Stimulated activated CD4-positive, alpha-beta T cell treated with anti-CD3 and anti-CD28 coated beads, Interleukin-1b, Interleukin-23, amount 100 ng/mL, for 1 hour (primary cell): ENCODE measurements around the gene ABCB9.
A peak's percentile ranks its signal among the peaks of the same experiment; 100 is the strongest.
"Not testable (repeated sequence)": the region's sequence is repeated elsewhere in the genome, so short reads cannot be mapped to it uniquely, and the experiment has no call there.

Experiments used
- DNase-seq, 2 donors: peaks; one replicate each; pipeline ENCODE4 v3.0.0-alpha.2; 2020; ENCODE audit warnings: low read depth in 2 of 2

The ABCB9 gene

DNA sequence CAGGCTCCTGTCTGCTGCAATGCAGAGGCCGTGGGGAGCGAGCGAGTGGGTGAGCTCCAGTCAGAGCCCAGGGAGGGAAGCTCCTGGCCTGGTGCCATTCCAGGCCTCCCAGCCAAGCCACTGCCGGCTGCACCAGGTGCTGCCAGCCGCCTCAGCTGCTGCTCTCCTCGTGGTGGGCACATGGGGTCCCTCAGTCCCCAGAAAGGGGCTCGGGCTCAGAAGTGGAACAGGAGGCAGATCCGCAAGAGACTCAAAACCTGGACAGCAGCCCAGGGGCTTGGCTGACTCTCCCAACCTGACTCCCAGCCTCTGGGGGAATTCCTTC, 2.4 kb downstream of the ABCB9 start:
- DNase-seq, result no peak

DNA sequence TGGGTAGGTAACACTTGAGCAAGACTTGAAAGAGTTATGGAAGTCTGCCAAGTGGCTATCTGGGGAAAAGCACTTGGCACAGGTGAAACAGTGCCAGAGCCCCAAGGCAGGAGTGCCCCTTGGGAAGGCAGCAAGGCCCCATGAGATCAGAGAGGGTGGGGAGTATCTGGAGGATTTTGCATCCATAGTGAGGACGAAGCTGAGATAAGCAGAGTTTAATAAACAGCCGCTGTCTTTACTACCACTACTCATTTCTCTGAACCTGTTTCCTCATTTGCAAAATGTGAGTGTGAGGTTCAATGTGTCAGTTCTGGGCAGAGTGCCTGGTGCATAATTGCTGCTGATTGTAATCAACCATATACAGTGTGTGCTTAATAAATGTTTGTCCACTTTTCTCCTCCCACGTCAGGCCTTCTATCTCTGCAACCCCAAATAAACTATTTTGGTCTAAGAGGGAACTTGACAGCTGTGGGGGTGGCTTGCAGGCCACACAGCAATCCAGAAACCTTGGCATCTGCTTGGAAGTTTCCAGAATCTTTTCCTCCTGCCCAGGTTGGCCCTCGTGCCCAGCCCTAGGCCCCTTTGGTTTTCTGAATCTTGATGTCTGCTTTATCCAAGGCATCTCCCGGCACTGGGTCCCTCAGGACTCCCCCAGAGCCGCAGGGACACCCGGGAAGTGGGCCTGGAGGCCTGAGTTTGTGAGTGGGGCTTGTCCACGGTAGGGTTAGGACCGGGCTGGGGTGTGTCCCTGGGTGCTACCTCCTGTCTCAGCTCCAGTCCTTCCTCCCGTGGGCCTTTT, 4.5 kb downstream of the ABCB9 start:
- no peak for DNase-seq

DNA sequence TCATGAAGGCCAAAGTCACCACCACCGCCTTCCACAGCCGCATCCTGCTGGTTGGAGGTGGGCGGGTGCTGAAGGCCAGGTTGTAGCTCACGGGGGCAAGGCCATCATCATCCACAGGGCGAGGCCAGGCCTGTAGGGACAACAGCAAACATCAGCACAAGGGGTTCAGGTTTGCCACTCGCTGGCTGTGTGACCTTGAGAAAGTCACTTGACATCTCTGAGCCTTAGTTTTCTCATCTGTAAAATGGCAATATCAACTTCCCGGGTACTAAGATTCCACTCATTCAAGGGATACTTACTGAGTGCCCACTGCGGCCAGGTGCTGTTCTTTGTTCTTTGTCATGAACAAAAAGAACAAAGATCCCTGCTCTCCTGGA, 6.1 kb downstream of the ABCB9 start:
- DNase-seq, result no peak

DNA sequence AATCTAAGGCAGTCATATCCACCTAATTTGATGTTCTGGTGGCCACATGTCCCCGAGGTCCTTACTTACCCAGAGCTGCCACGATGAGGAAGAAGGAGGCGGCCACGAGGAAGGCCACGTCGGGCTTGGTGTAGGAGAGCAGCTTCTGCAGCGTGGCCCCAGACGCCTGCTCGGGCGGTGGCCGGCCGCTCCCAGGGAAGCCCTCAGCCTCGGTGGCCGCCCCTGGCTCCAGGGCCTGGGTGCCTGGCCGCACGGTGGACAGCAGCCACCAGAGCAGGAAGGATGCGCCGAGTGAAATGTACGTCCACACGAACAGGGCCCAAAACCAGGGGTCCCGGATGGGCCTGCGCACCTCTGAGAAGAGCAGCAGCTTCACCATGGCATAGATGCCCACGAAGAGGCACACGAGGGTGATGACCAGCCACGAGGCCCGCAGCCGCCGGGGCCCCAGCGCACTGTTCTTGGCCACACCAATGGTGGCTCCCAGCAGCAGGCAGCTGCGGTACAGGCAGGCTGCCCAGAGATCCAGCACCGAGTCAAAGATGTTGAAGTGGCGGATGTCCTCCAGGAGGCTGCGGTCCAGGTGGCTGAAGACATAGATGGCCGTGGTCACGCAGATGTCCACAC, 6.6 kb downstream of the ABCB9 start:
- DNase-seq, result no peak

DNA sequence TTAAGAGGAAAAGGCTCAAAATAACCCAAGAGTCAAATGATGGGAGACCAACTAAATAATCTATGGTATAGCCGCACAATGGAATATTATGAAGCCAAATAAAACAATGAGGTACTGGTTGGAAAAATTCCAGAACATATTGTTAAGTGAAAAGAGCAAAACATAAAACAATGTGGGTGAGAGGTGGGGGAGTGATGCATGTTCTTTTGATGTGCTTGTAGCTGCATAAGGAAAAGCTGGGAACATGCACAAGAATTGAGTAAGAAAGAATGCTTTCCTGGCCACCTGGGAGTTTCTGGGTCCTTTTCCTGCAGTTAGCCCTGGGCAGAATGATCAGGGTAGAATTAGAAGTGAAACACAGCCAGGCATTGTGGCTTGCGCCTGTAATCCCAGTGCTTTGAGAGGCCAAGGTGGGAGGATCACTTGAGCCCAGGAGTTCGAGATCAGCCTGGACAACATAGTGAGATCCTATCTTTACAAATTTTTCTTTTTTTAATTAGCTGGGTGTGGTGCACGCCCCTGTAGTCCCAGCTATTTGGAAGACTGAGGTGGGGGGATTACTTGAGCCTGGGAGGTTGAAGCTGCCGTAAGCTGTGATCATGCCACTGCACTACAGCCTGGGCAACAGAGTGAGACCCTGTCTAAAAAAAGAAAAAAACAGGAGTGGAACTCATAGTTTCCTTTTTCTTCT, 7.9 kb downstream of the ABCB9 start:
- no peak for DNase-seq

DNA sequence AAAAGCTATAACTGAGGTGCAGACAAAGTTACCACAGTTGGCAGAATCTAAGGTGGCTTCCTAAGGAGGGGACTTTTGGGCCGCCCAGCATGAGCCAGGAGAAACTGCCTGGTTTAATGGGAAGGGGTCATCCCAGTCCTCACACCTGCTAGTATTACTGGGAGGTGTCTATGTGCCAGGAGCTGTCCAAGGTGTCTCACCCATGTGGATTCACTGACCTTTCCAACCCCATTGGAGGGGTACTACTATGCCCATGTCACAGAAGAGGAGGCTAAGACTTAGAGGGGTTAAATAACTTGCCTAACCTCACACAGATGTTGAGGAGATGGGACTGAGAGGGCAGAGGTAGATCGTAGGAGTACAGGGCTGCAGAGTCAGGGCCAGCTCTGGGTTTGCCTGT, 10.2 kb downstream of the ABCB9 start:
- no peak for DNase-seq

DNA sequence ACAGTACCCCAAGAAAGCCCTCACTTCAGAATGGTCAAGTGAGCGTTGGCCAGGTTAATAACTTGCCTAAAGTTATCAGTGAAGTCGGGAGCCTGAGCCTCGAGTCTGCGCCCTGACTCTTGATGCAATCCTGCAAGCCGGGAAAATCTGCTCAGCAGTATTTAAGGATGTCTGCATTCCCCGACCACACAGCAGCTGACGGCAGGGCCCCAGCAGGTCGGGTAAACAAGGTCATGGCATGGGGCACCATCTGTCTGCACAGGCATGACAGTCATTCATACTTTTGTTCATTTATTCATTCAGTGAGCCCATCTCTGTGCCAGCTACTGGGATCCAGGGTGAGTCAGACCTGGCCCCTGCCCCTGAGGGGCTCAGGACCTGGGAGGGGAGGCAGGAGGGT, 11.1 kb downstream of the ABCB9 start:
- DNase-seq, result no peak

DNA sequence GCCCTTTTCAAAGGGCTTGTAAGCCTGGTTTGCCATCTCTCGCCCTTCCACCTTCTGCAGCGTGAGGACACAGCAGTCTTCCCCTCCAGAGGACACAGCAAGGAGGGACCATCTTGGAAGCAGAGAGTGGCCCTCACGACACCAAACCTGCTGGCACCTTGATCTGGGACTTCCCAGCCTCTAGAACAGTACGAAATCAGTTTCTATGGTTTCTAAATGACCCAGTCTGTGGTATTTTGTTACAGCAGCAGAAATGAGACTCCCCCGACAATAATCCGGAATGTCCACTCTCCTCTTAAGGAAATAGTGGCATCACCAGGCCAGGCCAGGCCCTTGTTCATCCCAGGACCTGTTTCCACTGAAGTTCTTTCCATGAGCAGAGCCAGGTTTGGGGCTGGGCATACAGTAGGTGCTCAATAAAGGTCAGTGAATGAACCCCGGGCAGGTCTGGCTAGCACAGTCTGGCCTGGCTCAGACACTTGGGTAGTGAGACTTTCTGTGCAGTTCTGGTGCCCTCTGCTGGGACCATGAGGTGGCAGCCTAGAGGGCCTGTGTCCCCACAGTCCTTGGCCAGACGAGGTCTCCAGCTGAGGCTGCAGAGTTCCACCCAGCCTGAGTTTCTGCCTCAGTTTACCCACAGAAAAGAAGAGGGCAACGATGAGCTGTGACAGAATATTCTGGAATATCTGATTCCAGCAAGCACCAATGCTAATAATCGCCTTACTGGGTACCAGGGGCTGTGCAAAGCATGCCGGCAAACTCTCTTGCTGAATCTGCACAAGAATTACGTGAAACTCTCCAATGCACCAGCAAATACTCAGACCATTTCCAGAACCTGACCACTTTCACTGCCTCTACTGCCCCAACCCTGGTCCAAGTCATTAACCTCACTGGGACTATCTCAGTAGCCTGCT, 14.0 kb downstream of the ABCB9 start:
- DNase-seq, result peak; percentile 34 to 52

DNA sequence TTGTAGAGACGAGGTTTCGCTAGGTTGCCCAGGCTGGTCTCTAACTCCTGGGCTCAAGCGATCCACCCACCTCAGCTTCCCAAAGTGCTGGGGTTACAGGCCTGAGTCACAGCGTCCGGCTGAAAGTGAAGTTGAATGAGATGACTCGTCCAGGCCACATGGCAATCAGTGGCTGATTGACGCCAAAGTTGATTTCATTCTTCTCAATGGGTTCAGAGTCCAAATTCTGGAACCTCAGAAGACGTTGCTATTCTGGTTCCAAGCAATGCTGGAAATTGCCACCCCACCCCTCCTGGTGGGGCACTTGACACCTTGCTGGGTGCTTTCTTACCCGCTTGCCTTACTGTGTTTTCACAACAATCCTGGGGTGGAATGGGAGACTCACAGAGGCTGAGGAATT, 14.9 kb downstream of the ABCB9 start:
- no peak for DNase-seq

DNA sequence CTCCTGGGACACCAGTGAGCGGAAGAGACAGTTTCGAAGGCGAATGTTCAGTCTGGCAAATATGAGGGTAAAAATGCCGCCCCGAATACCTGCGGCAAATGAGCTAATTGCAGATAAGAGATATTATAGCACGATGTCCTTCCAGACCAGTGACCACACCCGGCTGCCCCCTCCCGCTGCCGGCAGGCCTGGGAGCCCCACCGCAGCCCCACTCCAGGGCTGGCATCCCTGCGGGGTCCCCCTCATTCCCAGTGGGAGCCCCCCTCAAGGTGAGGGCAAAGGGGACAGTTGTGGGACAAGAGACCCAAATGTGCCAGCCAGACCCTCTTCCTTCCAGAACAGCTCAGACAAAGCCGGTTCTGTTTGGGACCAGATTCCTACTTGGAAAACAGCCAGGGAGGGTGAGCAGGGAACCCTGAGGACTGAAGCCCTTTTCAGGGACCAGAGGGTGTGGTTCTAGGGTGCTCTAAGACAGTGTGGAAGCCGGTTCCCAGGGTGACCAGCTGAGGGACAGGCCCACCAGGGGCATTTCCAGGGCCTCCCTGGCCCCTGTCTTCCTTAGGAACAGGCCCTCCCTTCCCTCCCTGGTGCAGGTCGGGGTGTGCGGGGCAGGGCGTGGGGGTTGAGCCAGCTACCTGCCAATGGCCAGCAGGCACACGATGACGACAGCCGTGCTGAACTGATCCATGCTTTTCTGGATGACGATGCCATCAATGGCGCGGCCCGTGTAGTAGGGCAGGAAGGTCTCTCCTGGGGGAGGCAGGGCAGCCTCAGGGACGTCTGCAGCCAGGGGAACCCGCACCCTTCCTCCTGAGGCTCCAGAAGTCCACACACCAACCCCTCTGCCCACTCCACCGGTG, 16.2 kb downstream of the ABCB9 start:
- DNase-seq, result no peak

DNA sequence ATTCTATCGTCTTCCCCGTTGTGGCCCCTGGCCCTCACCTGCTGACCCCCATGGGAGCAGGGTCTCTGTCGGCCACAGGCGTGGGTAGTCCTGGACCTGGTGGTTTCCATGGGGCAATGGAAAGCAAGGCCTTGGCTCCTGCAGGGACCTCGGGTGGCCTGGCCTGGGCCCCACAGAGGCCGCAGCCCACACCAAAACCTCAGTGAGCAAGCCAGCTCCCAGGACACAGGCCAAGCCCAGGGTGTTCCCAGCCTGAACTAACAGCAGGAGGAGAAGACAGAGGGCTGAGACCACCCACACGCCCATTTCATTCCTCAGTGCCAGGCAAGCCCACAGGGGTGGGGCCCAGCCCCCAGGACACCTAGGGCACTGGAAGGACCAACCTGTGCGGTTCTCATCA, 16.9 kb downstream of the ABCB9 start:
- DNase-seq, result no peak

DNA sequence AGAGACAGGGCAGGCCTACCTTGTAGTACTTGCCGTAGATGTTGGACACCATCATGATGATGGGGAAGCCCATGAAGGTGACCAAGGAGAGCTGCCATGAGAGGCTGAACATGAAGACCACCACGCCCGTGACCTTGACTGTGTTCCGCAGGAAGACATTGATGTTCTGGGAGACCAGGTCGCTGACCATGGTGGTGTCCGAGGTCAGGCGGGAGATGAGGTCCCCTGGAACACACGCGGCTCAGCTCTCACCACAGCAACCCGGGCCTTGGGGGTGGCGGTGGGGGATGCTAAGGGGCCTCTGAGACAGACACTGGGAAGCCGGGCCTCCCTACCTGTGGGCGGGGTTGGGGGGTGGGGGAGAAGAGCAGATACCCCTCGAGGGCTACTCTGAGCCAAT, 17.7 kb downstream of the ABCB9 start:
- DNase-seq, result no peak

DNA sequence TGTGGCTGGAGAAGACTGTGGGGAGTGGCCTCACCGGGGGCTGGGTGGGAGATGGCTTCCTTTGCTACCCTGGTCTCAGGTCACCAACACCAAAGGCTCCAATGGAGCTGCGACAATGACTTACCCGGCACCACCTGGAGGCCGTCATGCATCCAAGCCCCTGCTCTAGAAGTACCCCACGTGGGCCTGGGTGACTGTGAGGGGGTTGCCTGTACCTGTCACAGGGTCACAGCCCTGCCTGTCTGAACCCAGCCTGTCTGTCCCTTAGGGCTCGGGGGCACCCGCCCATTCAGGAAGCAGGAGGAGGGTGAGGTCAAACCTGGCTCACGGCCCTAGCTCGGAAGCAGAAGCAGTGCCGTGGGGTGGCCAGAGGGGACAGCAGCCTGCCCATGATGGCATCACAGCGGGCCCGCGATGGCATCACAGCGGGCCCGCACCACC, 18.9 kb downstream of the ABCB9 start:
- no peak for DNase-seq

DNA sequence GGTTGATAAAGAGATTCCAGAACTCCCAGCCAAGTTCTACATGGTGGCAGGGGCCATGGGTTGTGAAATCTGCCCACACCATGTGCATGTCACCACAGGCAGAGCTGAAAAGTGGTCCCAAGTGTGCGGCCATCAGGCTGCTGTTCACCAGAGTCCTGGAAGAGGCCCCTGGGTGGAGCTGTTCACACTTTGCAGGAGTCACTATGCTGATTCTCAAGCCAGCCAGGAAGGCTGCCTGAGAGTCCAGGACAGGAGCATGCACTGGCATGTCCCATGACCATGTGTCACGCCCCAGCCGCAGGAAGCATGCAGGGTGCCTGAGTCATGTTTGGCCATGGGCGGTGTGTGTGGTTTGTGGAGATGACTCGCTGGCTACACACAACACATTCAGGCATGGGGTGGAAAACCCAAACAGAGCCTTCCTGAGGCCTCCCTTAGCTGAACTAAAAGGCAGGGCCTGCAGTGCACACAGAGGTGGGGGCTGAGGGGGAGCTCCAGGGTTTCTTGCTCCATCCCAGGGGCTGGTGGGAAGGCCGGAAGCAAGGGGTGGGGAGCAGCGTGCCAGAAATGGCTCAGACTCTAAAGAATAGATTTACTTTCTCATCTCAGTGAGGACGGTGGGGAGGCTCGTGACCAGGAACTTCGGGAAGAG, 19.4 kb downstream of the ABCB9 start:
- peak; percentile 35 to 42 for DNase-seq

DNA sequence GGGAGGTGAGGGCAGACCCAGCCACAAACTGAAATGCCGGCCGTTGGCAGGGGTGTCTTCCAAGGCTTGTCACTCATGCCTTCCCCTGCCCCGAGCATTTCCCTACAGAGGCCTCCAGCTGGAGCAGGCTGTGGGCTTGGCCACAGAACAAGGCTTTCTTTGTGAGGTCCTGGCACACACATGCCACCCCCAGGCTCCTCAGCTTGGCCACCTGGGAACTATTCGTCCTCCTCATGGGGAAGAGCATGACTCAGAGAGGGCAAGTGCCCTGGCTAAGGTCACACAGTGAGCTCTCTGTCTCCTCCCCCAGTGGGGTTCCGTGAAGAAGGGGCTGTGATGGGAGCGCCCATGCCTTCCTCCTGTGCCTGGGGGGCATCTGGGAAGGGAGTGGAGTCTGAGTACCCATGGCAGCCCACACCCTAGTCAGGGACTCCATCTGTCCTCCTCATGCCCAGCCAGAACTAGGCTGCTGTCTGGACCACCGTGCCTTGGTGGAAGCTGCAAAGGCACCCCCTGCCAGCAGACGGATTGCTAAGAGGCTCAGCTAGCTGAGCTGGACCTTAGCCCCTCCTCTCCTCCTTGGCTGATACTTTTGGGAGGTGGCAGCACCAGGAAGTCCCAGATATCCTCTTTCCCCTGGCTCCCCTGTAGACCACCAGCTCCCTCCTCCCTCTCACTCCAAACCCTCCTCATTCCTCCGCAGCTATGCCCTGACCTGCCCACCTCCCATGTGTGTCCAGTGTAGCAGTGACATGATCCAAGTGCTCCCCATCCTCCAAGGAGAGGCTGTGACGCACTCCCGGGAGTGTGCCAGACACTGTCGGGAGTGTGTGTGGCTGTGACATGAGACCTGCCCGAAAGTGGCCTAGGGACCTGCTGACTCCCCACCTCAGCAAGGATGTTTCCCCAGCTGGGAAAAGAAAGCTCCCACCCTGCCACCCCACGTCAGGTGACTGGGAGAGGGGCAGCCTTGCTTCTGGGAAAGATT, 21.4 kb downstream of the ABCB9 start:
- DNase-seq, result no peak

DNA sequence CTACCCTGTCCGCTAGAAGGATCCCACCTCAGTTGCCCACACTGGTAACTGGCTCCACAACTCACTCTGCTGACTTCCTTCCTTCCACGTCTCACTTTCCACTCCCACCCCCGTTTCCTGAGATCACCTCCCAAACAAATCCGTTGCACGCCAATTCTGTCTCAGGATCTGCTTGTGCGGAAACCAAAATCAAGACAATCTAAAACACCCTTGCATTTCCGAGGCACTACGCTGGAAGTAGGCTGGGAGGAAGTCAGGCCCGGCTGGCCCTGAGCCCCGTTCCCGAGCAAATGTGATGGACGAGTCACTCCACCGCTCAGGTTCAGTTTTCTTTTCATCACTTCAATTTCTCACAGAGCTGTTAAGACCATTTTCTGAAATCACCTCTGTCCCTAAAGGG, 23.1 kb downstream of the ABCB9 start:
- DNase-seq, result no peak

DNA sequence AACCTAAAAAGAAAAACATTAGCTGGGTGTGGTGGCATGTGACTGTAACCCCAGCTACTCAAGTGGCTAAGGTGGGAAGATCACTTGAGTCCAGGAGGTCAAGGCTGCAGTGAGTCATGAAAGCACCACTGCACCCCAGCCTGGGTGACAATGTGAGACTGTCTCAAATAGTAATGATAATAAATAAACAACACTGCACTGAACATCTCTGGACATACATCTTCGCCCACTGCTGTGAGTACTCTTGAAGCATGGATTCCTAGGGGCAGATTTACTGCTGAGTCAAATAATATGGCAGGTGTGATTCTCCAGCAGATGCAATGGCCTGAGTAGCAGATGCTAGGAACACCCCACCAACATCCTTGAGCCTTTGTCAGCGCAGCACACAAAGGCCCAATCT, 23.6 kb downstream of the ABCB9 start:
- no peak for DNase-seq

DNA sequence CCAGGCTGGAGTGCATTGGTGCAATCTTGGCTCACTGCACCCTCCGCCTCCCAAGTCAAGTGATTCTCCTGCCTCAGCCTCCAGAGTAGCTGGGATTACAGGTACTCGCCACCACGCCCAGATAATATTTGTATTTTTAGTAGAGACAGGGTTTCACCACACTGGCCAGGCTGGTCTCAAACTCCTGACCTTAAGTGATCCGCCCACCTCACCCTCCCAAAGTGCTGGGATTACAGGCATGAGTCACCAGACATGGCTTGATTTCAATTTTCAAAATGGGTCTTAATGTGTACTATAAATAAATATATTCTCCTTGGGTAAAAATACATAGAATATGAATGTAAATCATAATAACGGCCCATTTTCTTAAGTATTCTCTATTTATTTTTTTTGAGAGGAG, 24.9 kb downstream of the ABCB9 start:
- DNase-seq, result not testable (repeated sequence)

DNA sequence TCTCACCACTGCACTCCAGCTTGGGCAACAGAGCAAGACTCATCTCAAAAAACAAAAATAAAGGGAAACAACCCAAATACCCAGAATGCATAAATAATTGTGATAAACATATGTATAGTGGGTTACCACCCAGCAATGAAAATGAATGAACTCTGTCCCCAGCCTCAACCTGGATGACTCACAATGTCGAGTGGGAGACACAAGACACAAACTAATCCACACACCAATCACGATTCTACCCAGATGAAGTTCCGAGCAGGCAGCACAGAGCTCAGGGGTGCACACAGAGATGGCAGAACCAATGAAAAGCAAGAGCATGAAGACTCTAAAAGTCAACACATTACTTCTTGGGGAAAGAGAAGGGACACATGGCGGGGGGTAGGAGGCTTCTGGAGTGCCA, 27.1 kb downstream of the ABCB9 start:
- DNase-seq, result no peak
